Measurements from ENCODE around the gene KCNJ16.

KCNJ16 gene

GRCh38 chr17:70106551-70106950, 31.5 kb downstream of the KCNJ16 start:
- Histone ChIP-seq H3K4me1 (ENCODE audit: control insufficient read depth, insufficient read depth, low read length) (no peaks in the 10 kb centered on the region), H3K27me3 (ENCODE audit: control insufficient read depth, insufficient read depth, low read length) (no peaks in the 10 kb centered on the region), H3K4me3 (ENCODE audit: low read length) (no peak overlapping the region), H3K9ac (ENCODE audit: low read length) (no peak overlapping the region), H3K27ac (ENCODE audit: low read depth, low read length) (no peak overlapping the region), H3K36me3 (ENCODE audit: control insufficient read depth, insufficient read depth, low read length) (no peaks in the 10 kb centered on the region)

DNA sequence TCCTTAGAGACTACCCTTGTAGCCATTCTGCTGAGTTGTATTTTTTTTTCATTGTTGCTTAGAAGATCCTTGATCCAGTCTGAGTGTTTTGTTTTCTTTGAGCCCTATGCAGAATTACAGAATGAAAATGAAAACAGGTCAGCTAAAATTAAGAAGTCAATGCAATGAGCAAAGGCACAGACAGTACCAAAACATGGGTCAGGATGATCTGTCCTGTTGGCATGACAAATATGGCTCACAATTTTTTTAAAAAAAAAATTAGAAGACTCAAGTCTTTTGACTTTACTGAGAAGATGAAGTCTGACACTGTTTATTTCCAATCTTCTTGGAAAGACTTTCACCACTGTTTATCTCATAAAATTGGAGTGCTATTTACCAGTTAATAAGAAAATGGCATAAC, 32.4 kb downstream of the KCNJ16 start:
- Histone ChIP-seq H3K27ac (ENCODE audit: low read depth, low read length) (no peak overlapping the region), H3K9ac (ENCODE audit: low read length) (no peak overlapping the region), H3K36me3 (ENCODE audit: control insufficient read depth, insufficient read depth, low read length) (no peaks in the 10 kb centered on the region), H3K27me3 (ENCODE audit: control insufficient read depth, insufficient read depth, low read length) (no peaks in the 10 kb centered on the region), H3K4me3 (ENCODE audit: low read length) (no peak overlapping the region), H3K4me1 (ENCODE audit: control insufficient read depth, insufficient read depth, low read length) (no peaks in the 10 kb centered on the region)

DNA sequence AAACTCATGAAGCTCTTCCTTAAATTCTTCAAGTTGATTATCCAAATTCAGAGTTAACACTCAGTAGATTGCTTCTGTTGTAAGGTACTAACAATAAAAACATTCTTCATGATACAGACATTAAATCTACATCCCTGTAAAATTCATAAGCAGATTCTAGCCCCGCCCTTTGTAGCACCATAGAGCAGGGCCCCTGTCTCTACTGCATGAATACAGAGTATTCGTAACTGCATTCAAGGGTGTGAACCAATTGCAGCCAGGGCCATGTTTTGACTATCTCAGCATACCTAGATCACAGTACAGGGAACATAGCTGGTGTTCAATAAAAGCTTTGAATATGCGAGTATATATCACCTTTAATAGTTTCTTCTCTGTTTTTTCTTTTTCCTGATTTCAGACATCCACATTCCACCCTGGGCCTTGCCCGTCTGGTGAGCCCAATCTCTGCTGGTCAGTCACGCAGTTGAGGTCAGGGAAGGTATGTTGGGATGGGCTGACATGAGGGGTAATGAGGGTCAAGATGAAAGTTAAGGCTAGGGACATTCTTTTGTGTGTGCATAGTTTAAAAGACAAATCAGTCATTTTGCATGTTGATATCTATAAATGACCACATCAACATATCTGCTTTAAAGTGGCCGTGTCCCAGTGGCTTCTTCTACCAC, 33.0 kb downstream of the KCNJ16 start:
- H3K9ac ChIP-seq (ENCODE audit: low read length): no peak overlapping the region
- H3K27ac ChIP-seq (ENCODE audit: low read depth, low read length): no peak overlapping the region
- H3K4me3 ChIP-seq (ENCODE audit: low read length): no peak overlapping the region
- H3K27me3 ChIP-seq (ENCODE audit: control insufficient read depth, insufficient read depth, low read length): no peaks in the 10 kb centered on the region
- H3K4me1 ChIP-seq (ENCODE audit: control insufficient read depth, insufficient read depth, low read length): no peaks in the 10 kb centered on the region
- no peaks in the 10 kb centered on the region for H3K36me3 ChIP-seq (ENCODE audit: control insufficient read depth, insufficient read depth, low read length)

GRCh38 chr17:70109497-70109896, 34.5 kb downstream of the KCNJ16 start:
- no peak overlapping the region for H3K27ac ChIP-seq (ENCODE audit: low read depth, low read length)
- H3K27me3 ChIP-seq (ENCODE audit: control insufficient read depth, insufficient read depth, low read length): no peaks in the 10 kb centered on the region
- H3K4me1 ChIP-seq (ENCODE audit: control insufficient read depth, insufficient read depth, low read length): no peaks in the 10 kb centered on the region
- no peak overlapping the region for H3K4me3 ChIP-seq (ENCODE audit: low read length)
- no peak overlapping the region for H3K9ac ChIP-seq (ENCODE audit: low read length)
- H3K36me3 ChIP-seq (ENCODE audit: control insufficient read depth, insufficient read depth, low read length): no peaks in the 10 kb centered on the region

DNA sequence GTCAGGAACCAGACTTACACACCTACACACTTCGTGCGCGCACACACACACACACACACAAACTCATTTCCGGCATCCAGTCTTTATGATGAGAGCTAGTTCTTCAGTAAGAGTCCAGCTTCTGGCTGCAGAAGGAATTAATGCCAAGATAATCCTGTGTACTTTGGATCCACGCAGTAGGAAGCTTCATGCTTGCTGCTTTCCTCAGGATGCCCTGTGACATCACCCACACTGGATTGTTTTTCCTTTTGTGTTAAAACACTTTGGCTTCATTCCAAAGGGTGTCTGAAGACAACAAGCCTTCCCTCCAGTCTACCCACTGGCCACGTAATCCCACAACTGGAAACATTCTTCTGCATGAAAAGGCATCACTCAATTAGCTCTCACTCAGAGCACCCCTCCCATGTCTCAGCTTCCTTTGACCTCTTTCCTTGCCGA, 35.4 kb downstream of the KCNJ16 start:
- H3K27me3 ChIP-seq (ENCODE audit: control insufficient read depth, insufficient read depth, low read length): no peaks in the 10 kb centered on the region
- no peak overlapping the region for H3K27ac ChIP-seq (ENCODE audit: low read depth, low read length)
- H3K36me3 ChIP-seq (ENCODE audit: control insufficient read depth, insufficient read depth, low read length): no peaks in the 10 kb centered on the region
- H3K9ac ChIP-seq (ENCODE audit: low read length): no peak overlapping the region
- H3K4me1 ChIP-seq (ENCODE audit: control insufficient read depth, insufficient read depth, low read length): no peaks in the 10 kb centered on the region
- H3K4me3 ChIP-seq (ENCODE audit: low read length): no peak overlapping the region

DNA sequence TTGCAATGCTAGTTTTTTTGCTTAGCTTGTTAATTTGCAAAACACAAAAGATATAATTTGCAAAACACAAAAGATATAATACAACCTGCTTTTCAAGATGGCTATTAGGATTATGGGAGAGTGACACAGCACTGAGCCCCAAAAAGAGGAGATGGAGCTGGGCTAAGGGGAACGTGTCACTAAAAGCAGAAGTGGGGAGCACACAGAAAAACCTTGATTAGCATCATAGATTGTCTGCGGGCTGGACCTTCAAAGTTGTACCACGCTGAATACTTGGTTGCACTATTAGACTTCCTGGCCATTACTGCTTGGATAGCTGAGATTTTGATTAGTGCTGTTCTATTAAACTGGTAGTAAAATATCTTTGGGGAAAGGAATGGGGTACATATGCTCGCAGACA, 36.2 kb downstream of the KCNJ16 start:
- H3K4me3 ChIP-seq (ENCODE audit: low read length): no peak overlapping the region
- H3K27me3 ChIP-seq (ENCODE audit: control insufficient read depth, insufficient read depth, low read length): no peaks in the 10 kb centered on the region
- no peak overlapping the region for H3K9ac ChIP-seq (ENCODE audit: low read length)
- H3K27ac ChIP-seq (ENCODE audit: low read depth, low read length): no peak overlapping the region
- H3K36me3 ChIP-seq (ENCODE audit: control insufficient read depth, insufficient read depth, low read length): no peaks in the 10 kb centered on the region
- H3K4me1 ChIP-seq (ENCODE audit: control insufficient read depth, insufficient read depth, low read length): no peaks in the 10 kb centered on the region

- Histone ChIP-seq H3K9ac (ENCODE audit: low read length) (no peak overlapping the region), H3K27ac (ENCODE audit: low read depth, low read length) (no peak overlapping the region), H3K27me3 (ENCODE audit: control insufficient read depth, insufficient read depth, low read length) (no peaks in the 10 kb centered on the region), H3K4me3 (ENCODE audit: low read length) (no peak overlapping the region), H3K36me3 (ENCODE audit: control insufficient read depth, insufficient read depth, low read length) (no peaks in the 10 kb centered on the region), H3K4me1 (ENCODE audit: control insufficient read depth, insufficient read depth, low read length) (no peaks in the 10 kb centered on the region)
These were observed 39.4 kb downstream of the KCNJ16 start for GRCh38 chr17:70114405-70114804.

GRCh38 chr17:70115126-70115525, 40.1 kb downstream of the KCNJ16 start:
- Histone ChIP-seq H3K4me1 (ENCODE audit: control insufficient read depth, insufficient read depth, low read length) (no peaks in the 10 kb centered on the region), H3K27ac (ENCODE audit: low read depth, low read length) (no peak overlapping the region), H3K36me3 (ENCODE audit: control insufficient read depth, insufficient read depth, low read length) (no peaks in the 10 kb centered on the region), H3K27me3 (ENCODE audit: control insufficient read depth, insufficient read depth, low read length) (no peaks in the 10 kb centered on the region), H3K4me3 (ENCODE audit: low read length) (no peak overlapping the region), H3K9ac (ENCODE audit: low read length) (no peak overlapping the region)

- H3K27me3 ChIP-seq (ENCODE audit: control insufficient read depth, insufficient read depth, low read length): no peaks in the 10 kb centered on the region
- H3K4me1 ChIP-seq (ENCODE audit: control insufficient read depth, insufficient read depth, low read length): no peaks in the 10 kb centered on the region
- H3K9ac ChIP-seq (ENCODE audit: low read length): no peak overlapping the region
- no peak overlapping the region for H3K27ac ChIP-seq (ENCODE audit: low read depth, low read length)
- H3K4me3 ChIP-seq (ENCODE audit: low read length): no peak overlapping the region
- H3K36me3 ChIP-seq (ENCODE audit: control insufficient read depth, insufficient read depth, low read length): no peaks in the 10 kb centered on the region
These were observed 41.9 kb downstream of the KCNJ16 start for GRCh38 chr17:70116919-70117318.

DNA sequence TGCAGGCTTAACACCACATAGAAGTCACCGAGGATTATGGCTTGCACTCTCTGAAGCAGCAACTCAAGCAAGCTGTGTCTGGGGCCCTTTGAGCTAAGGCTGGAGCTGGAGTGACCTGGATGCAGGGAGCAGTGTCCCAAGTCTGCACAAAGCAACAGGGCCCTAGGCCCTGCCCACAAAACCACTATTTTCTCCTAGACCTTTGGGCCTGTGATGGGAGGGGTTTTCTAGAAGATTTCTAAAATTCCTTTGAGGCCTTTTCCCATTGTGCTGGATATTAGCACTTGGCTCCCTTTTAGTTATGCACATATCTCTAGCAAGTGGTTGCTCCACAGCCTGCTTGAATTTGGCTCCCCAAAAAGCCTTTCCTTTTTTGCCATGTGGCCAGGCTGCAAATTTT, 44.5 kb downstream of the KCNJ16 start:
- Histone ChIP-seq H3K4me3 (ENCODE audit: low read length) (no peak overlapping the region), H3K9ac (ENCODE audit: low read length) (no peak overlapping the region), H3K36me3 (ENCODE audit: control insufficient read depth, insufficient read depth, low read length) (no peaks in the 10 kb centered on the region), H3K27me3 (ENCODE audit: control insufficient read depth, insufficient read depth, low read length) (no peaks in the 10 kb centered on the region), H3K4me1 (ENCODE audit: control insufficient read depth, insufficient read depth, low read length) (no peaks in the 10 kb centered on the region), H3K27ac (ENCODE audit: low read depth, low read length) (no peak overlapping the region)

DNA sequence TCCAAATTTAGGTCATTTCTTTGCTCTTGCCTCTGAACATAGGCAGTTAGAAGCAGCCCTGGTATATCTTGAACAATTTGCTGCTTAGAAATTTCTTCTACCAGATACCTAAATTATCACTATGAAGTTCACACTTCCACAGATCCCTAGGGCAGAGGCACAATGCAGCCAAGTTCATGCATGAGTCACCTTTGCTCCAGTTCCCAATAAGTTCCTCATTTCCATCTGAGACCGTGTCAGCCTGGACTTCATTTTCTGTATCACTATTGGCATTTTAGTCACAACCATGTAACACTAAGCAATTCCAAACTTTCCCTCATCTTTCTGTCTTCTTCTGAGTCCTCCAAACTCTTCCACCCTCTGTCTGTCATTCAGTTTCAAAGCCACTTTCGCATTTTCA, 45.0 kb downstream of the KCNJ16 start:
- H3K36me3 ChIP-seq (ENCODE audit: control insufficient read depth, insufficient read depth, low read length): no peaks in the 10 kb centered on the region
- H3K9ac ChIP-seq (ENCODE audit: low read length): no peak overlapping the region
- no peaks in the 10 kb centered on the region for H3K4me1 ChIP-seq (ENCODE audit: control insufficient read depth, insufficient read depth, low read length)
- H3K4me3 ChIP-seq (ENCODE audit: low read length): no peak overlapping the region
- no peak overlapping the region for H3K27ac ChIP-seq (ENCODE audit: low read depth, low read length)
- H3K27me3 ChIP-seq (ENCODE audit: control insufficient read depth, insufficient read depth, low read length): no peaks in the 10 kb centered on the region

DNA sequence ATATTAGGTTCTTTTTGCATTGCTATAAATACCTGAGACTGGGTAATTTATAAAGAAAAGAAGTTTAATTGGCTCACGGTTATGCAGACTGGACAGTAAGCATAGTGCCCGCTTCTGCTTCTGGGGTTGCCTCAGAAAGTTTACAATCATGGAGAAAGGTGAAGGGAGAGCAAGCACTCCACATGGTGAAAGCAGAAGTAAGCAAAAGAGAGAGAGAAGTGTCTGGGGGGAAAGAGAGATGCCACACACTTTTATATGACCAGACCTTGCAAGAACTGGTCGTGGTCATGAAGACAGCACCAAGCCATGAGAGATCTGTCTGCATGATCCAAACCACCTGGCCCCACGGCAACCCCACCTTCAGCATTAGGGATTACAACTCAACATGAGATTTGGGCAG, 45.4 kb downstream of the KCNJ16 start:
- no peaks in the 10 kb centered on the region for H3K4me1 ChIP-seq (ENCODE audit: control insufficient read depth, insufficient read depth, low read length)
- no peaks in the 10 kb centered on the region for H3K27me3 ChIP-seq (ENCODE audit: control insufficient read depth, insufficient read depth, low read length)
- no peaks in the 10 kb centered on the region for H3K36me3 ChIP-seq (ENCODE audit: control insufficient read depth, insufficient read depth, low read length)
- no peak overlapping the region for H3K9ac ChIP-seq (ENCODE audit: low read length)
- no peak overlapping the region for H3K27ac ChIP-seq (ENCODE audit: low read depth, low read length)
- no peak overlapping the region for H3K4me3 ChIP-seq (ENCODE audit: low read length)

GRCh38 chr17:70121126-70121525, 46.1 kb downstream of the KCNJ16 start:
- H3K9ac ChIP-seq (ENCODE audit: low read length): no peak overlapping the region
- no peaks in the 10 kb centered on the region for H3K36me3 ChIP-seq (ENCODE audit: control insufficient read depth, insufficient read depth, low read length)
- H3K27ac ChIP-seq (ENCODE audit: low read depth, low read length): no peak overlapping the region
- H3K27me3 ChIP-seq (ENCODE audit: control insufficient read depth, insufficient read depth, low read length): no peaks in the 10 kb centered on the region
- no peaks in the 10 kb centered on the region for H3K4me1 ChIP-seq (ENCODE audit: control insufficient read depth, insufficient read depth, low read length)
- H3K4me3 ChIP-seq (ENCODE audit: low read length): no peak overlapping the region

All from rectal smooth muscle tissue (tissue), 1 donor.